ENCODE measurements around the gene HMCN2. TPM values are rescaled to one million over a fixed set of nuclear protein-coding genes. Genes with fewer than 3 reads are reported as not detected.

The HMCN2 gene
- total and polyA plus RNA-seq, 2 donors (not counting 3 experiments of a cell fraction or from before 2014, with no cell fraction given) = 0.04 to 0.24 TPM

GRCh38 chr9:130382636-130383349 lies 117.2 kb downstream of the HMCN2 start:
- H3K9ac ChIP-seq (replicated peaks; ENCODE audit: extremely low read depth, insufficient read depth, low read length) = no peak overlapping the region
- TF ChIP-seq, protein P1, sequence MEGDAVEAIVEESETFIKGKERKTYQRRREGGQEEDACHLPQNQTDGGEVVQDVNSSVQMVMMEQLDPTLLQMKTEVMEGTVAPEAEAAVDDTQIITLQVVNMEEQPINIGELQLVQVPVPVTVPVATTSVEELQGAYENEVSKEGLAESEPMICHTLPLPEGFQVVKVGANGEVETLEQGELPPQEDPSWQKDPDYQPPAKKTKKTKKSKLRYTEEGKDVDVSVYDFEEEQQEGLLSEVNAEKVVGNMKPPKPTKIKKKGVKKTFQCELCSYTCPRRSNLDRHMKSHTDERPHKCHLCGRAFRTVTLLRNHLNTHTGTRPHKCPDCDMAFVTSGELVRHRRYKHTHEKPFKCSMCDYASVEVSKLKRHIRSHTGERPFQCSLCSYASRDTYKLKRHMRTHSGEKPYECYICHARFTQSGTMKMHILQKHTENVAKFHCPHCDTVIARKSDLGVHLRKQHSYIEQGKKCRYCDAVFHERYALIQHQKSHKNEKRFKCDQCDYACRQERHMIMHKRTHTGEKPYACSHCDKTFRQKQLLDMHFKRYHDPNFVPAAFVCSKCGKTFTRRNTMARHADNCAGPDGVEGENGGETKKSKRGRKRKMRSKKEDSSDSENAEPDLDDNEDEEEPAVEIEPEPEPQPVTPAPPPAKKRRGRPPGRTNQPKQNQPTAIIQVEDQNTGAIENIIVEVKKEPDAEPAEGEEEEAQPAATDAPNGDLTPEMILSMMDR (IDR thresholded peaks at IDR 0.05; ENCODE audit: extremely low read depth in 1 of 2, insufficient read depth in 1 of 2, low read depth in 1 of 2, low read length in 2 of 2) = no peak
- TF ChIP-seq GATA2 (IDR thresholded peaks at IDR 0.05; ENCODE audit: insufficient read depth, insufficient read length, low read depth, low read length) (no peak), FOS (IDR thresholded peaks at IDR 0.05; ENCODE audit: borderline replicate concordance, insufficient read depth, low read length) (no peak), MYC (IDR thresholded peaks at IDR 0.05; ENCODE audit: low read depth, low read length) (no peak), JUN (IDR thresholded peaks at IDR 0.05; ENCODE audit: borderline replicate concordance, insufficient read depth, insufficient read length, low read depth) (no peak)
- TF ChIP-seq, protein P2, sequence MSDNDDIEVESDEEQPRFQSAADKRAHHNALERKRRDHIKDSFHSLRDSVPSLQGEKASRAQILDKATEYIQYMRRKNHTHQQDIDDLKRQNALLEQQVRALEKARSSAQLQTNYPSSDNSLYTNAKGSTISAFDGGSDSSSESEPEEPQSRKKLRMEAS (IDR thresholded peaks at IDR 0.05; ENCODE audit: insufficient read depth, insufficient read length) = no peak
- dilution Hi-C loops (cut with MboI; ENCODE audit: extremely low pct_ligation_motif_present, low sequenced_read_pairs) = no loop called here
- no peak overlapping the region for H3K4me2 ChIP-seq (ENCODE audit: insufficient read depth, low read length)
- H3K4me1 ChIP-seq (ENCODE audit: control insufficient read depth, extremely low read depth, insufficient read depth, low read length) = no peaks in the 10 kb centered on the region
- CTCF ChIA-PET = no interaction called here
- no peaks in the 10 kb centered on the region for H3K9me3 ChIP-seq (replicated peaks; ENCODE audit: control insufficient read depth, insufficient read depth, low read length)
- H3K4me3 ChIP-seq (replicated peaks in 1 of 3; ENCODE audit: insufficient read depth in 1 of 3, low read depth in 1 of 3, low read length in 3 of 3) = no peak overlapping the region
- H3K9me1 ChIP-seq (replicated peaks; ENCODE audit: control insufficient read depth, extremely low read depth, insufficient read depth, low read length) = no peaks in the 10 kb centered on the region
- no TSS peak for BruUV-seq (replicated peaks)
- H4K20me1 ChIP-seq (replicated peaks; ENCODE audit: control insufficient read depth, extremely low read depth, insufficient read depth, low read length) = no peaks in the 10 kb centered on the region
- H3K36me3 ChIP-seq (ENCODE audit: control insufficient read depth in 2 of 2, extremely low read depth in 1 of 2, insufficient read depth in 2 of 2, low read length in 2 of 2) = no peaks in the 10 kb centered on the region
- POLR2A ChIA-PET = no interaction called here
- no peaks in the 10 kb centered on the region for H3K27me3 ChIP-seq (ENCODE audit: control insufficient read depth in 2 of 2, insufficient read depth in 2 of 2, low read length in 2 of 2)
- FAIRE-seq (no peak), DNase-seq (ENCODE audit: low read depth, low spot score) (no peak)
- intact Hi-C loops (cut with micrococcal nuclease) = no loop called here
- H3K79me2 ChIP-seq (ENCODE audit: control insufficient read depth, insufficient read depth, low read length) = no peaks in the 10 kb centered on the region
- H3K27ac ChIP-seq (ENCODE audit: insufficient read depth, low read depth, low read length) = no peak overlapping the region
- H2AFZ ChIP-seq (ENCODE audit: low read depth, low read length) = no peak overlapping the region
